ENCODE results near the gene RABL2A.
"Not testable (repeated sequence)": the region's sequence is repeated elsewhere in the genome, so short reads cannot be mapped to it uniquely, and the experiment has no call there.

The RABL2A gene

GRCh38 chr2:113621002-113621401 lies 6.1 kb upstream of the RABL2A start:
- not testable (repeated sequence) for DNase-seq

- DNase-seq: not testable (repeated sequence)
Measured at GRCh38 chr2:113625906-113626305, 1.2 kb upstream of the RABL2A start.

GRCh38 chr2:113632849-113633345 lies 5.8 kb downstream of the RABL2A start:
- not testable (repeated sequence) for DNase-seq

GRCh38 chr2:113635358-113635757 lies 8.3 kb downstream of the RABL2A start:
- not testable (repeated sequence) for DNase-seq

- DNase-seq: not testable (repeated sequence)
Measured at GRCh38 chr2:113636226-113636625, 9.2 kb downstream of the RABL2A start.

- not testable (repeated sequence) for DNase-seq
Measured at GRCh38 chr2:113638084-113638483, 11.0 kb downstream of the RABL2A start.

- DNase-seq: not testable (repeated sequence)
Measured at GRCh38 chr2:113646217-113646616, 19.2 kb downstream of the RABL2A start.

- not testable (repeated sequence) for DNase-seq
Measured at GRCh38 chr2:113650834-113651815, 24.1 kb downstream of the RABL2A start.

GRCh38 chr2:113652599-113652998 lies 25.5 kb downstream of the RABL2A start:
- not testable (repeated sequence) for DNase-seq

GRCh38 chr2:113656031-113656624 lies 29.1 kb downstream of the RABL2A start:
- not testable (repeated sequence) for DNase-seq

GRCh38 chr2:113657735-113658134 lies 30.7 kb downstream of the RABL2A start:
- DNase-seq: not testable (repeated sequence)

- not testable (repeated sequence) for DNase-seq
Measured at GRCh38 chr2:113663285-113664060, 36.4 kb downstream of the RABL2A start.

- DNase-seq: not testable (repeated sequence)
Measured at GRCh38 chr2:113664761-113665533, 37.9 kb downstream of the RABL2A start.

- DNase-seq: not testable (repeated sequence)
Measured at GRCh38 chr2:113669013-113669412, 41.9 kb downstream of the RABL2A start.

GRCh38 chr2:113672326-113672932 lies 45.4 kb downstream of the RABL2A start:
- no peak for DNase-seq

GRCh38 chr2:113675875-113676274 lies 48.8 kb downstream of the RABL2A start:
- no peak for DNase-seq

- DNase-seq: no peak
Measured at GRCh38 chr2:113676623-113677266, 49.7 kb downstream of the RABL2A start.

- no peak for DNase-seq
Measured at GRCh38 chr2:113677330-113677729, 50.3 kb downstream of the RABL2A start.

- DNase-seq: no peak
Measured at GRCh38 chr2:113679457-113679856, 52.4 kb downstream of the RABL2A start.

- DNase-seq: no peak
Measured at GRCh38 chr2:113685471-113685870, 58.4 kb downstream of the RABL2A start.

GRCh38 chr2:113686537-113686936 lies 59.5 kb downstream of the RABL2A start:
- no peak for DNase-seq

Data from activated T-cell treated with anti-CD3 and anti-CD28 coated beads, Interleukin-2, amount 50 U/mL, for 1 hour (primary cell).